ENCODE data around the gene NEURL1. TPM values are rescaled to one million over a fixed set of nuclear protein-coding genes. Genes with fewer than 3 reads are reported as not detected.

The NEURL1 gene
- total and polyA plus RNA-seq, 12 donors: 0.18 to 12.5 (median 2.3) TPM; not detected in 3

DNA sequence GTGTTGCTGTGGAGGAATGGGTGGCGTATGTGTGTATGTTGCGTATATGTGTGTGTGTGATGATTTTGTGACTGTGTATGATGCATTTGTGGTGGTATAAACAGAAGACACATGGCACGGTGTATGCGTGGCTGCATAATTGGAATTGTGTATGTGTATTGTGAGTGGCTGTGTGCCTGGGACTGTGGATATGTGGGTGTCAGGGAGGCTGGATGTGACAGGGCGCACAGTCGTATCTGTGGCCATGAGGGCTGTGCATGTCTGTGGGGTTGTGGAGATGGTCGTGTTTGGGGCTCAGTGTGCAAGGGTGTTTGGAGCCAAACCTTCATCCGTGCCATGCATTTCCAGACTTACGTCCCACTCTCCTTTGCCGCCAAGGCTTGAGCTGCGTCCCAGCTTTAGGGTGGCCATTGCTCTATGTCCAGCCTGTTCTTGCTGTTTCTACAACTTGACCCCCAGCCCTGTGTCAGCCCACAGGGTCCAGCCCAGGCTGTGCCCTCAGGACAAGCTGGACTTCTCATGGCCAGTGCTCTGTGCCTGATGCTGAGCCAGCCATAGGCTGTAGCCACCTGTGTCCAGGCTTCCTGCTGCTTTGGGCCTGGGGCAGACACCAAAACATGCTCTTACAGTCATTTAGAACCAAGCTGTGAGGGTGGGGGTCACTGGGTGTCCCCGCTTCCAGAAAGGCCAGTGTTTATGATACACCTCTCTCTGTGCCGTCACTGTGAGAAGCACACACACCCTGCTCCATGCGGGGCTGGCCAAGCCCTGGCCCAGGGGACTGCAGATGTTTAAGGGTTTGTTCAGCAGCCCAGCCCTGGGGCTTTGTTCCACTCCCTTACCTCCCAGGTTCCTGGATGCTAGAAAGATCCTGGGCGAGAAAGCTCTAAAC is 127.6 kb downstream of the NEURL1 start:
- H3K27me3 ChIP-seq: no peaks in the 10 kb centered on the region
- H3K4me1 ChIP-seq (replicated peaks in 1 of 2): peaks cover 0 to 31% of the 10 kb centered on the region in 2 donors
- peaks cover 0 to 57% of the 10 kb centered on the region in 2 donors for H3K36me3 ChIP-seq (replicated peaks in 1 of 2)
- no peak overlapping the region for H3K4me3 ChIP-seq
- H3K9me3 ChIP-seq (replicated peaks in 1 of 3): no peaks in the 10 kb centered on the region
- intact Hi-C loops (cut with DNase I): no loop called here
- 88 to 95% (median 92%) methylated on average over 11 to 15 of the region's 15 CpGs for WGBS, 4 donors
- DNase-seq: no peak
- H3K27ac ChIP-seq: peak overlapping the region in 2 of 5 donors; percentile 23 to 58
- TF ChIP-seq, protein P1, sequence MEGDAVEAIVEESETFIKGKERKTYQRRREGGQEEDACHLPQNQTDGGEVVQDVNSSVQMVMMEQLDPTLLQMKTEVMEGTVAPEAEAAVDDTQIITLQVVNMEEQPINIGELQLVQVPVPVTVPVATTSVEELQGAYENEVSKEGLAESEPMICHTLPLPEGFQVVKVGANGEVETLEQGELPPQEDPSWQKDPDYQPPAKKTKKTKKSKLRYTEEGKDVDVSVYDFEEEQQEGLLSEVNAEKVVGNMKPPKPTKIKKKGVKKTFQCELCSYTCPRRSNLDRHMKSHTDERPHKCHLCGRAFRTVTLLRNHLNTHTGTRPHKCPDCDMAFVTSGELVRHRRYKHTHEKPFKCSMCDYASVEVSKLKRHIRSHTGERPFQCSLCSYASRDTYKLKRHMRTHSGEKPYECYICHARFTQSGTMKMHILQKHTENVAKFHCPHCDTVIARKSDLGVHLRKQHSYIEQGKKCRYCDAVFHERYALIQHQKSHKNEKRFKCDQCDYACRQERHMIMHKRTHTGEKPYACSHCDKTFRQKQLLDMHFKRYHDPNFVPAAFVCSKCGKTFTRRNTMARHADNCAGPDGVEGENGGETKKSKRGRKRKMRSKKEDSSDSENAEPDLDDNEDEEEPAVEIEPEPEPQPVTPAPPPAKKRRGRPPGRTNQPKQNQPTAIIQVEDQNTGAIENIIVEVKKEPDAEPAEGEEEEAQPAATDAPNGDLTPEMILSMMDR (IDR thresholded peaks at IDR 0.05): no peak
- TF ChIP-seq POLR2A (IDR thresholded peaks at IDR 0.05): no peak

DNA sequence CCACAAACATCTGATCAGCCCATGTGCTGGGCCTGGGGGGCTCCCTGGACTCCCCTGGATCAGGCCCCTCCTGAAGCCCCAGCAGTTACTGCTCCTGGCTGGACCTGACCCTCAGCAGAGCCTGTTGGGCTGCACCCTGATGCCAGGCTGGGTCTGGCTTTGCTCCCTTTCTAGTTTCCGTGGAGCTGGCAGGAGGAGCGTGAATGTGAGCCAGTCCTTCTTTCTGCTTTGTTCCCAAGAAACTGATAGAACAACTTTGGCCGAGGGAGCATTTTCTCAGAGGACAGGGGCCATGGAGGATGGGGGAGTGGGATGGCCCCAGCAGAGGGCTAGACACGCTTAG is 128.2 kb downstream of the NEURL1 start:
- Histone ChIP-seq H3K27ac (peak overlapping the region in 2 of 5 donors; percentile 23 to 58), H3K27me3 (no peaks in the 10 kb centered on the region), H3K4me3 (no peak overlapping the region), H3K9me3 (replicated peaks in 1 of 3) (no peaks in the 10 kb centered on the region), H3K36me3 (replicated peaks in 1 of 2) (peaks cover 0 to 63% of the 10 kb centered on the region in 2 donors), H3K4me1 (replicated peaks in 1 of 2) (peaks cover 0 to 27% of the 10 kb centered on the region in 2 donors)
- 76 to 100% (median 80%) methylated on average over 1 to 4 of the region's 4 CpGs for WGBS, 4 donors
- DNase-seq: no peak
- intact Hi-C loops (cut with DNase I): no loop called here
- TF ChIP-seq, protein P1 (IDR thresholded peaks at IDR 0.05): no peak
- no peak for TF ChIP-seq POLR2A (IDR thresholded peaks at IDR 0.05)

DNA sequence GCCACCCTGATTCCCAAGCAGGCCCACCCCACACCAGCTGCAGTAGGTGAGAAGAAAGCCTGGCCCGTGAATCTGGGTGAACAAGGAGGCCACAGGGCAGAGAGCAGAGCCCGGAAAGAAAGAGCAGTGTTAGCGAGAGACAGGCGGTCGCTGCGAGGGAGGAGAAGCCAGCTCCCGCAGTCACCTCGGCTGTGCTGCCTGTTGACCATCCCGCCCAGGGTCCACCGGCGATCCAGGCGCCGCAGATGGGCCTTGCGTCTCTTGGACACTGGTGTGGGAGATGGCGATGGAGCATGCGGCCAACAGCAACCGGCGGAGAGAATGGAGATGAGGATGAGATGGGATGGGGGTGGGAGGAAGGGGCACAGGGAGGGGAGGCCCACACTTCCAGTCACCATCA is 128.8 kb downstream of the NEURL1 start:
- TF ChIP-seq, protein P1 (IDR thresholded peaks at IDR 0.05): no peak
- TF ChIP-seq POLR2A (IDR thresholded peaks at IDR 0.05): no peak
- Histone ChIP-seq H3K4me3 (no peak overlapping the region), H3K9me3 (replicated peaks in 1 of 3) (no peaks in the 10 kb centered on the region), H3K27me3 (no peaks in the 10 kb centered on the region), H3K27ac (peak overlapping the region in 1 of 5 donors; percentile 58), H3K4me1 (replicated peaks in 1 of 2) (peaks cover 0 to 21% of the 10 kb centered on the region in 2 donors), H3K36me3 (replicated peaks in 1 of 2) (peaks cover 0 to 69% of the 10 kb centered on the region in 2 donors)
- no peak for DNase-seq
- 91 to 95% (median 93%) methylated on average over 13 to 18 of the region's 18 CpGs for whole genome bisulfite sequencing, 4 donors
- intact Hi-C loops (cut with DNase I): no loop called here

DNA sequence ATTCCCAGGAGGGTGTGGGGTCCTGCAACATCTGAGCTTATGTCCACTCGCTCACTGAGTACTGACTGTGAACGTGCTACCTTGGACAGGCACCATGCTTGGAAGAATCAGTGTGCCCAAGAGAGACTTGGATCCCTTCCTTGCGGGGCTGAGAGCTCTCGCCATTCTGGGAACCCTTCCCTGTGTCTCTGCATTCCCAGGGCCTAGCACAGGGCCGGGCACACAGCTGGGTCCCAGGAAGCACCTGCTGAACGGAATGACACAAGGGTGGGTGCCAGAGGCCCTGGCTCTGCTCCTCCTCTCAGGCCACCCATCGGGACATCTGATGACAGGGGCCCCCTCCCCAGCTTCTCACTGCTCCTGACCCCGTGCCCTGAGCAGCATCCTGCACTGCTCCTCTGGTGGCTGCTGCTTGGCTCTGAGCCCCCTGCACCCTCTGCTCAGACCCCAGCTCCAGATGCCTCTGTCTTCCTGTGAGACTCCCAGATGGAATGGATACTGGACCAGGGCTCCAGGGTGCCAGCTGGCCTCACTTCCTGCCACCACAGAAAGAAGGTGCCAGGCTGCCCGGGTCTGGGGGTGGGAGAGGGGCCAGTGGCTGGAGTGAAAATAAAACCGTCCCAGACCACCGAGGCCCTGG is 129.6 kb downstream of the NEURL1 start:
- 87 to 92% (median 90%) methylated on average over 6 to 11 of the region's 11 CpGs for WGBS, 4 donors
- peak overlapping the region in 1 of 5 donors; percentile 49 for H3K27ac ChIP-seq
- no peaks in the 10 kb centered on the region for H3K27me3 ChIP-seq
- H3K4me1 ChIP-seq (replicated peaks in 1 of 2): peaks cover 0 to 18% of the 10 kb centered on the region in 2 donors
- DNase-seq: no peak
- no peaks in the 10 kb centered on the region for H3K9me3 ChIP-seq (replicated peaks in 1 of 3)
- intact Hi-C loops (cut with DNase I): no loop called here
- TF ChIP-seq POLR2A (IDR thresholded peaks at IDR 0.05): no peak
- TF ChIP-seq, protein P1 (IDR thresholded peaks at IDR 0.05): no peak
- H3K4me3 ChIP-seq: no peak overlapping the region
- peaks cover 0 to 71% of the 10 kb centered on the region in 2 donors for H3K36me3 ChIP-seq (replicated peaks in 1 of 2)
